IMR-90 (cell line): Measurements from ENCODE around the gene ACY1. TPM values are rescaled to one million over a fixed set of nuclear protein-coding genes. Genes with fewer than 3 reads are reported as not detected.

Source experiments
- ATAC-seq: fragments of 200-7000 bp; cut with Tn5 transposase; 2 replicates; pipeline ENCODE4 v1.9.1; 2020; ENCODE audit warnings: low read depth, mild to moderate bottlenecking, moderate library complexity
- BruUV-seq: library from RNA; stranded (reverse); fragments of 400-500 nt; replicated peaks from 2 replicates; lab custom pipeline; 2021; lab: Mats Ljungman, UMichigan
- CTCF ChIA-PET: fragments of 300-600 bp; formaldehyde crosslinking; extraction: SDS; loops from one replicate; lab custom pipeline; 2021; ENCODE audit warnings: antibody characterized with exemption; lab: Yijun Ruan, JAX
- POLR2A ChIA-PET: fragments of 300-600 bp; sonication (Branson Sonifier 250); formaldehyde crosslinking; loops from one replicate; lab custom pipeline; 2022; ENCODE audit warnings: antibody characterized with exemption; ENCODE audit not compliant: unreplicated experiment; lab: Charles Lee
- DNase-seq: peaks from one replicate; pipeline ENCODE4 v3.0.0; 2013
- H2AFZ ChIP-seq: replicated peaks from 2 replicates; pipeline ENCODE3; 2013; ENCODE audit warnings: low read length, mild to moderate bottlenecking; ENCODE audit not compliant: poor library complexity
- H2AK5ac ChIP-seq: 2 replicates; pipeline ENCODE4 v1.6.1; 2013; ENCODE audit warnings: low read depth, low read length, inconsistent platforms
- H2AK9ac ChIP-seq: replicated peaks from 2 replicates; pipeline ENCODE3; 2013; ENCODE audit warnings: mild to moderate bottlenecking, low read depth, low read length, moderate library complexity; ENCODE audit not compliant: poor library complexity
- H2BK120ac ChIP-seq: 2 replicates; pipeline ENCODE4 v1.6.1; 2013; ENCODE audit warnings: low read depth, low read length, inconsistent platforms
- H2BK15ac ChIP-seq: 3 replicates; pipeline ENCODE4 v1.6.1; 2013; ENCODE audit warnings: low read depth, low read length, inconsistent platforms
- H2BK20ac ChIP-seq: 2 replicates; pipeline ENCODE4 v1.6.1; 2013; ENCODE audit warnings: low read depth, mild to moderate bottlenecking, inconsistent platforms, low read length, moderate library complexity
- H2BK5ac ChIP-seq: 2 replicates; pipeline ENCODE4 v1.6.1; 2013; ENCODE audit warnings: mild to moderate bottlenecking, low read depth, low read length, inconsistent platforms; ENCODE audit not compliant: poor library complexity, severe bottlenecking
- H3K14ac ChIP-seq: replicated peaks from 2 replicates; pipeline ENCODE4 v1.6.1; 2013; ENCODE audit warnings: low read depth, low read length, inconsistent platforms
- H3K18ac ChIP-seq: 2 replicates; pipeline ENCODE4 v1.6.1; 2013; ENCODE audit warnings: low read depth, low read length, control low read depth
- H3K23ac ChIP-seq: 2 replicates; pipeline ENCODE4 v1.6.1; 2013; ENCODE audit warnings: low read depth, low read length, inconsistent platforms
- H3K27ac ChIP-seq: 2 replicates; pipeline ENCODE4 v1.5.1; 2013; ENCODE audit warnings: mild to moderate bottlenecking, control low read depth, low read length; ENCODE audit not compliant: insufficient read depth
- H3K27me3 ChIP-seq: 2 replicates; pipeline ENCODE4 v1.6.1; 2013; ENCODE audit warnings: low read length; ENCODE audit not compliant: control insufficient read depth, insufficient read depth
- H3K36me3 ChIP-seq: 2 replicates; pipeline ENCODE4 v1.6.1; 2013; ENCODE audit warnings: low read length, mixed read lengths; ENCODE audit not compliant: control insufficient read depth, insufficient read depth
- H3K4ac ChIP-seq: 2 replicates; pipeline ENCODE4 v1.6.1; 2013; ENCODE audit warnings: low read depth, low read length, inconsistent platforms
- H3K4me1 ChIP-seq: 2 replicates; pipeline ENCODE4 v1.6.1; 2013; ENCODE audit warnings: low read length, mixed read lengths; ENCODE audit not compliant: control insufficient read depth, insufficient read depth
- H3K4me2 ChIP-seq: 2 replicates; pipeline ENCODE4 v1.6.1; 2013; ENCODE audit warnings: low read depth, mild to moderate bottlenecking, control low read depth, low read length, moderate library complexity
- H3K4me3 ChIP-seq: 2 replicates; pipeline ENCODE4 v1.5.1; 2013; ENCODE audit warnings: low read depth, mild to moderate bottlenecking, control low read depth, low read length, moderate library complexity; ENCODE audit not compliant: insufficient read depth
- H3K56ac ChIP-seq: 2 replicates; pipeline ENCODE4 v1.6.1; 2013; ENCODE audit warnings: low read length, inconsistent platforms; ENCODE audit not compliant: insufficient read depth; ENCODE audit errors: extremely low read depth
- H3K79me1 ChIP-seq, 2 experiments: 2 replicates each; pipeline ENCODE4 v1.6.1; 2013; ENCODE audit warnings: low read length in 2 of 2, inconsistent platforms in 1 of 2, low read depth in 1 of 2
- H3K9ac ChIP-seq: 2 replicates; pipeline ENCODE4 v1.6.1; 2013; ENCODE audit warnings: low read depth, low read length, control low read depth
- H3K9me1 ChIP-seq: 2 replicates; pipeline ENCODE4 v1.6.1; 2013; ENCODE audit warnings: low read length, inconsistent platforms; ENCODE audit not compliant: insufficient read depth
- H3K9me3 ChIP-seq: 2 replicates; pipeline ENCODE4 v1.6.1; 2013; ENCODE audit warnings: low read length; ENCODE audit not compliant: control insufficient read depth, insufficient read depth
- H4K20me1 ChIP-seq: 2 replicates; pipeline ENCODE4 v1.6.1; 2013; ENCODE audit warnings: low read length, inconsistent platforms; ENCODE audit not compliant: insufficient read depth
- H4K5ac ChIP-seq: 2 replicates; pipeline ENCODE4 v1.6.1; 2013; ENCODE audit warnings: mild to moderate bottlenecking, low read depth, low read length, control low read depth
- H4K8ac ChIP-seq, 2 experiments: 2 replicates each; pipeline ENCODE4 v1.6.1; 2013; ENCODE audit warnings: low read depth in 2 of 2, low read length in 2 of 2, control low read depth in 1 of 2, inconsistent platforms in 1 of 2
- H4K91ac ChIP-seq: 2 replicates; pipeline ENCODE4 v1.6.1; 2013; ENCODE audit warnings: low read depth, low read length, inconsistent platforms; ENCODE audit not compliant: insufficient read depth
- BHLHE40 ChIP-seq: fragments of 150-350 bp; IDR thresholded peaks from 2 replicates; pipeline ENCODE4 v1.6.1; 2016; ENCODE audit warnings: mild to moderate bottlenecking, low read depth, low read length
- CTCF ChIP-seq: conservative IDR thresholded peaks from 2 replicates; pipeline ENCODE4 v1.5.1; 2012; ENCODE audit warnings: mild to moderate bottlenecking, low read depth, low read length, improper control_type of control experiment
- MAFK ChIP-seq: IDR thresholded peaks from 2 replicates; pipeline ENCODE4 v1.6.1; 2012; ENCODE audit warnings: low read depth, low read length, improper control_type of control experiment
- RAD21 ChIP-seq: IDR thresholded peaks from 2 replicates; pipeline ENCODE4 v1.6.1; 2012; ENCODE audit warnings: low read length, improper control_type of control experiment
- RFX5 ChIP-seq: IDR thresholded peaks from 2 replicates; pipeline ENCODE4 v1.8.0; 2012; ENCODE audit warnings: low read depth, mild to moderate bottlenecking, low read length, moderate library complexity
- SMC3 ChIP-seq: fragments of 150-350 bp; IDR thresholded peaks from 2 replicates; pipeline ENCODE4 v1.6.1; 2016; ENCODE audit warnings: low read depth, mild to moderate bottlenecking, antibody characterized with exemption, low read length, moderate library complexity
- WGBS, 2 experiments: methylation state at CpG; one replicate each; pipeline versions ENCODE4 v1.1.5 to v1.1.7; 2013; ENCODE audit warnings: missing lambda C conversion rate in 2 of 2; ENCODE audit not compliant: insufficient read length in 1 of 2; ENCODE audit errors: extremely low coverage in 2 of 2; 5-methylcytosine and 5-hydroxymethylcytosine counted together
- dilution Hi-C: fragments of 300-500 bp; cut with HindIII; formaldehyde crosslinking; loops from one replicate; pipeline ENCODE4 v1.14.3; 2018; ENCODE audit warnings: low sequenced_read_pairs; ENCODE audit not compliant: unreplicated experiment
- in situ Hi-C: fragments of 300-500 bp; cut with MboI; formaldehyde crosslinking; loops from 3 replicates; pipeline ENCODE4 v1.14.3; 2019; ENCODE audit warnings: low sequenced_read_pairs, inconsistent platforms, mixed read lengths
- intact Hi-C: fragments of 100-400 bp; cut with micrococcal nuclease; formaldehyde crosslinking; loops from 2 replicates; pipeline ENCODE4 v1.10.0; 2022
- polyA plus RNA-seq, 3 experiments: library from polyadenylated mRNA; depleted of rRNA; stranded (reverse); fragments of >200 nt; gene quantifications; 2 replicates each; pipeline ENCODE4 v1.2.3, GENCODE V29; 2012; ENCODE audit warnings: low replicate concordance in 1 of 3
- total RNA-seq: library from RNA; depleted of rRNA; stranded (reverse); fragments of >200 nt; gene quantifications from 2 replicates; pipeline ENCODE4 v1.2.3, GENCODE V29; 2012

Gene ACY1
- total and polyA plus RNA-seq, 2 of the 4 experiments (the other 2 are of a cell fraction): 22.0 to 47.1 TPM

GRCh38 chr3:52013802-52014598 is 30.7 kb downstream of the ACY1 start (continued):
- no peak for TF ChIP-seq MAFK

- dilution Hi-C loops: no loop called here
- Histone ChIP-seq H3K9me3 (no peaks in the 10 kb centered on the region), H2BK120ac (no peak overlapping the region), H3K9me1 (no peaks in the 10 kb centered on the region; the same call in 1 of the 2 replicates), H3K27ac (no peak overlapping the region), H4K91ac (no peak overlapping the region; the same call in 1 of the 2 replicates), H4K8ac (no peak overlapping the region), H4K5ac (no peak overlapping the region), H3K4ac (0 out of 2 replicates have a peak overlapping the region, but pooled peaks have one; percentile 12), H3K79me1 (no peaks in the 10 kb centered on the region), H2AK5ac (no peak overlapping the region; the same call in 1 of the 2 replicates), H3K27me3 (no peaks in the 10 kb centered on the region), H2BK15ac (no peak overlapping the region), H3K4me3 (no peak overlapping the region), H3K4me1 (no peaks in the 10 kb centered on the region), H3K56ac (no peak overlapping the region), H3K18ac (no peak overlapping the region), H3K23ac (no peak overlapping the region), H3K14ac (no peak overlapping the region), H4K20me1 (no peaks in the 10 kb centered on the region), H2AFZ (peak overlapping the region; percentile 78), H2AK9ac (peak overlapping the region; percentile 61), H3K4me2 (no peak overlapping the region), H2BK5ac (no peak overlapping the region), H2BK20ac (no peak overlapping the region), H3K9ac (no peak overlapping the region), H3K36me3 (no peaks in the 10 kb centered on the region)
- POLR2A ChIA-PET: no interaction called here
- in situ Hi-C loops: loop anchor here (5.0 kb wide), 1 partner anchor 33 kb away; no protein-coding TSS in a partner anchor
- DNase-seq: no peak
- peak; percentile 57 for ATAC-seq
- WGBS, 2 experiments: 57% methylated on average over 2 of the region's 8 CpGs; no CpG with 5 or more reads in 1 of the 2 experiments
- BruUV-seq: no TSS peak
- TF ChIP-seq BHLHE40: no peak
- peak; percentile 39 for TF ChIP-seq RAD21
- no peak for TF ChIP-seq RFX5
- 0 out of 2 replicates have a peak, but pooled peaks have one; percentile 12 for TF ChIP-seq SMC3
- peak; percentile 34; the same call in 1 of the 2 replicates for TF ChIP-seq CTCF
- intact Hi-C loops: no loop called here
- CTCF ChIA-PET: interaction anchor here (1.1 to 1.4 kb wide), 2 partner anchors 10 to 11 kb away, joined by 3 read pairs; no protein-coding TSS in a partner anchor
These were observed 31.3 kb downstream of the ACY1 start for GRCh38 chr3:52014613-52015012.
